ENCODE results near the gene DNAJC4.
A peak's percentile ranks its signal among the peaks of the same experiment; 100 is the strongest.

DNAJC4 gene

DNA sequence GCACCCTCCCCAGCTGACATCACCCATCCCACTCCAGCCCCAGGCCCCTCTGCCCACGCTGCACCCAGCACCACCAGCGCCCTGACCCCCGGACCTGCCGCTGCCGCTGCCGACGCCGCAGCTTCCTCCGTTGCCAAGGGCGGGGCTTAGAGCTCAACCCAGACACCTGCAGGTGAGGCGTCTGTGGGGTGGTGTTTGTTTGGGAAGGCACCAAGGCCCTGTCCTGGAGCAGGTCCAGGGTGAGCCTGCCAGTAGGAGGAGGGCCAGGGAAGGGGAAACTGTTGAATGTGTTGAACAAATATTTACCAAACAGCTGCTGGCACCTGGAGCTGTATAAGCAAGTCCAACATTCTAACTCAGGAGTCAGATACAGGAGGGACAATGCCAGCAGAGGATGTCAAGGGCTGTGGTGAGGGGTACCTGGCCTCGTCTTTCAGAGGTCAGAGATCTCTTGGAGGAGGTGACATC lies 7.2 kb downstream of the DNAJC4 start:
- H3K4me3 ChIP-seq (ENCODE audit: low read depth, low read length): no peak overlapping the region
- in situ Hi-C loops (cut with HindIII; ENCODE audit: low sequenced_read_pairs): no loop called here
- TF ChIP-seq, protein P1, sequence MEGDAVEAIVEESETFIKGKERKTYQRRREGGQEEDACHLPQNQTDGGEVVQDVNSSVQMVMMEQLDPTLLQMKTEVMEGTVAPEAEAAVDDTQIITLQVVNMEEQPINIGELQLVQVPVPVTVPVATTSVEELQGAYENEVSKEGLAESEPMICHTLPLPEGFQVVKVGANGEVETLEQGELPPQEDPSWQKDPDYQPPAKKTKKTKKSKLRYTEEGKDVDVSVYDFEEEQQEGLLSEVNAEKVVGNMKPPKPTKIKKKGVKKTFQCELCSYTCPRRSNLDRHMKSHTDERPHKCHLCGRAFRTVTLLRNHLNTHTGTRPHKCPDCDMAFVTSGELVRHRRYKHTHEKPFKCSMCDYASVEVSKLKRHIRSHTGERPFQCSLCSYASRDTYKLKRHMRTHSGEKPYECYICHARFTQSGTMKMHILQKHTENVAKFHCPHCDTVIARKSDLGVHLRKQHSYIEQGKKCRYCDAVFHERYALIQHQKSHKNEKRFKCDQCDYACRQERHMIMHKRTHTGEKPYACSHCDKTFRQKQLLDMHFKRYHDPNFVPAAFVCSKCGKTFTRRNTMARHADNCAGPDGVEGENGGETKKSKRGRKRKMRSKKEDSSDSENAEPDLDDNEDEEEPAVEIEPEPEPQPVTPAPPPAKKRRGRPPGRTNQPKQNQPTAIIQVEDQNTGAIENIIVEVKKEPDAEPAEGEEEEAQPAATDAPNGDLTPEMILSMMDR (IDR thresholded peaks at IDR 0.05; ENCODE audit: low read depth, low read length, missing control alignments): no peak
- DNase-seq (ENCODE audit: low read depth): no peak

DNA sequence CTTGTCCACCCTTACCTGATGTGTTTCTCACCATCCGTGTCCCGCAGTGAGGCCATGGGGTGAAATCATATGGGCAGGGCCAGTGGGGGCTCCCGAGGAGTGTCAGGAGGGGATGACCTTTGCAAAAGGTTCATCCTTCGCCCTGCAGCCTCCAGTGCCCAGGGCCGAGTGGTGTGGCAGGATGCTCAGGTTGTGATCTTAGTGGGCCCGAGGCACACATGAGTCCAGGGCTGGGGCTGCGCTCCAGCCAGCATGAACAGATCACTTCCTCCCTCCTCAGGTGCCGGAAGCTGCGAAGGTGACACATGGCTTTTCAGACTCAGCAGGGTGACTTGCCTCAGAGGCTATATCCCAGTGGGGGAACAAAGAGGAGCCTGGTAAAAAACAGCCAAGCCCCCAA lies 7.7 kb downstream of the DNAJC4 start:
- no peak for DNase-seq (ENCODE audit: low read depth)
- TF ChIP-seq, protein P1 (IDR thresholded peaks at IDR 0.05; ENCODE audit: low read depth, low read length, missing control alignments): no peak
- in situ Hi-C loops (cut with HindIII; ENCODE audit: low sequenced_read_pairs): no loop called here
- H3K4me3 ChIP-seq (ENCODE audit: low read depth, low read length): no peak overlapping the region

DNA sequence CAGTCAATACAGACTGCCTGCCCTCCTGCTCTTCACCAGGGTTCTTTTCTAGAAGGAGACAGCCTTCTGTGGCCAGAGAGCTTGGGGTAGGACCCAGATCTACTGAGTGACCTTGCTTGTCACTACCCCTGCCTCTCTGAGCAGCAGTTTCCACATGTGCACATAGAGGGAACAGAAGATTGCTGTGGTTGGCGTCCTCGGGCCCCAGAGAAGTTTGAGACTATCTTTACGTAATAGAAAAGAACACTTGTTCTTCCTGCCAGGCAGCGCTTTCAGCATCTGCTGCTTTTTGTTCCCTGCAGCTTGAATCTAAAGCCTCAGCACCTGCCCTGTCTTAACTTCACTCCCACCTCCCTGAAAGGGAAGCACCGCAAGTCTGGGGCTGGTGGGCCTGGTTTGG lies 8.7 kb downstream of the DNAJC4 start:
- TF ChIP-seq, protein P1 (IDR thresholded peaks at IDR 0.05; ENCODE audit: low read depth, low read length, missing control alignments): no peak
- in situ Hi-C loops (cut with HindIII; ENCODE audit: low sequenced_read_pairs): no loop called here
- no peak overlapping the region for H3K4me3 ChIP-seq (ENCODE audit: low read depth, low read length)
- no peak for DNase-seq (ENCODE audit: low read depth)

DNA sequence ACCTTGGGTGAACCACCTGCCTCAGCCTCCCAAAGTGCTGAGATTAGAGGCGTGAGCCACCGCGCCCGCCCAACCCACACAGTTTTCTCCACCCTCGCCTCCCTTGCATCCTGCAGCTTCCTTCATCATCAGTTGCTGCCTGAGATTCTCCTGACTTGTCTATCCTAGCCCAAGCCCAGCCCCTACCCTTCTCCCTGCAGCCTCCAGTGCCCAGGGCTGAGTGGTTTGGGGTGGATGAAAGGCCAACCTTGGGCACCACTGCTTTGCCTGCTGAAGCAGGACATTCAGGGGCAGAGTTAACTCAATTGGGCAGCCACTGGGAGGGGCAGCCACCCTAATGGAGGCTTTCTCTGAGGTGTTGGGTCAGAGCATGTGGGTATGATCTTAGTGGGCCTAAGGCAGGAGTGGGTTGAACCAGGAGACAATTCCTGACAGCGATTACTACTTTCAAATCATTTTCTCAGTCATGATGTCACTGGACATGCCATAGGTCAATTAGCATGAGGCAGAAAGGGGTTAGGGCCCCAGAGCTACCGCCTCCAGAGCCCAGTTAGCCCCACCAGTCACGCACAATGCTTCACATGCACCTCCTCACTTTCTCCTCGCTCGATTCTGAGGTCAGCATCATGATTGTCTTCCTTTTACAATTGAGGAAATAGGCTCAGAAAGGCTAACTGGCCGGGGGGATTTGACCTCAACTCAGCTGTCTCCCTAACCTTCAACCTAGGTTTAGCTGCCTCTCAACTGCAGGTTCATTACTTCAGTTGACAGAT lies 9.5 kb downstream of the DNAJC4 start:
- TF ChIP-seq, protein P1 (IDR thresholded peaks at IDR 0.05; ENCODE audit: low read depth, low read length, missing control alignments): no peak
- peak overlapping the region; percentile 92 for H3K4me3 ChIP-seq (ENCODE audit: low read depth, low read length)
- DNase-seq (ENCODE audit: low read depth): no peak
- in situ Hi-C loops (cut with HindIII; ENCODE audit: low sequenced_read_pairs): no loop called here

DNA sequence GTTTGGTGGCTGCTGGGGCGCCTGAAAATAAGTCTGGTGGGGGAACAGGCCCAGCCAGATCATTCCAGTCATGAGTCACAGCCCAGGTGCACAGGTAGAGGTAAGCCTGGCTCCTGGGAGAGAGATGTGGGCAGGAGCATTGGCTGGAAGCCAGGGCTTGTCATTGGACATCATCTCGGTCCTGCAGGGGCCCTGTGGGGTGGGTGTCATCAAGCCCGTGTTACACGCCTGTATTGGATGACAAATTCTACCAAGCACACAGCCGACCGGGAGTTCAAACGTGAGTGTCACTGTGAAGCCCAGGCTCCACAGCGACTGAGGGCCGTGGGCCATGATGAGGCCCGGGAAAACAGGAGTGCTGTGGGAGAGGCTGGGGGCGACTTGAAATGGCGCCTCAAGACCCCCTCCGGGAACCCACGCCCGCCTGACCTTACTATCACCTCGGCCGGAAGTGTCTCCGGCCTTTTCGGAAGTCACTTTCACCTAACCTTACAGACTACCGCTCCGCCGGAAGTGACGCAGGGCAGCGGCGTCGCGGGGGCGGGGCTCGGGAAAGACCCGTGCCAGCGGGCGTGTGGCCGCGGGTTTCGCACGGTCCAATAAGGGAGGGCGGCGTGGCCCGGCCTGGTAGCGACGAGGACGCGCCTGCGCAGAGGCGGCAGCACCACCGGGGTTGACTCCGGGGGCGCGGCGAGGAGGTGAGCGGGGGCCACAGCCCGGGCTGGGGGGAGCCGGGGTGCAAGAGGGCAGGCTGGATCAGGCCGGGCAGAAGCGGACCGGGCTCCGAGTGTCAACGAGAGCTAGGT lies 10.3 kb downstream of the DNAJC4 start, which contains the start of gene FKBP2:
Gene FKBP2 (plus strand): TSS at position 661 of the 806 bp plus-strand sequence. CDS start 1,293 bp downstream, outside the sequence.
- peak; percentile 92 for DNase-seq (ENCODE audit: low read depth)
- TF ChIP-seq, protein P1 (IDR thresholded peaks at IDR 0.05; ENCODE audit: low read depth, low read length, missing control alignments): no peak
- in situ Hi-C loops (cut with HindIII; ENCODE audit: low sequenced_read_pairs): no loop called here
- peak within 1 kb of the TSS; percentile 92 for H3K4me3 ChIP-seq (ENCODE audit: low read depth, low read length)

DNA sequence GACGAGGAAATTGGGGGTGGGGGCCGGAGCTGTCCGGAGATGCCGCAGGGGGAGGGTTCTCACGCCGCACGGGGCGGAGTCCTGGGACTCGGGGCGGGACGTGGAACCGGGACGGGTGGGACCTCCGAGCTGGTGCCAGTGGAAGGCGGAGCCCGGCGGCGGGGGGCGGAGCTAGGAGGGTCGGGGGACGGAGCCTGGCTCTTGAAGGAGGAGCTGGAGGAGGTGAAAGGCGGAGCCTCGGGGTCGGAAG lies 10.8 kb downstream of the DNAJC4 start:
- in situ Hi-C loops (cut with HindIII; ENCODE audit: low sequenced_read_pairs): no loop called here
- DNase-seq (ENCODE audit: low read depth): peak; percentile 97
- TF ChIP-seq, protein P1 (IDR thresholded peaks at IDR 0.05; ENCODE audit: low read depth, low read length, missing control alignments): no peak
- H3K4me3 ChIP-seq (ENCODE audit: low read depth, low read length): peak overlapping the region; percentile 92
